Spleen (tissue), 7 donors: ENCODE data around the gene SLC10A1.

Source experiments
- POLR2A ChIP-seq, 3 donors: fragments of 450-650 bp; IDR thresholded peaks; one replicate each; pipeline ENCODE4 v1.5.1; 2017; ENCODE audit warnings: antibody characterized with exemption in 3 of 3, mild to moderate bottlenecking in 1 of 3
- POLR2AphosphoS5 ChIP-seq, 3 donors: sonication (generic); formaldehyde crosslinking; IDR thresholded peaks; one replicate each; pipeline ENCODE4 v1.5.1; 2017; ENCODE audit warnings: antibody characterized with exemption in 3 of 3
- TF ChIP-seq, protein P1 (sequence below), 11 experiments: fragments of 200-600 bp in 7 of 11; fragments of 450-650 bp in 4 of 11; sonication (generic) in 4 of 11; IDR thresholded peaks in 8 of 11; conservative IDR thresholded peaks in 3 of 11; 1 replicate in 7 of 11; 2 replicates in 4 of 11; pipeline versions ENCODE4 v1.4.0 to v1.8.0; 2016 to 2021; ENCODE audit warnings: antibody characterized with exemption in 11 of 11, inconsistent platforms in 4 of 11, mild to moderate bottlenecking in 1 of 11
- donor health status: DM: no; HTN: no; CAD: no; lungs with moderate emphysema.
- donor health status: DM: no; HTN: no; CAD: no.
- donor health status: DM: no; HTN: no; CAD: no.

DNA sequence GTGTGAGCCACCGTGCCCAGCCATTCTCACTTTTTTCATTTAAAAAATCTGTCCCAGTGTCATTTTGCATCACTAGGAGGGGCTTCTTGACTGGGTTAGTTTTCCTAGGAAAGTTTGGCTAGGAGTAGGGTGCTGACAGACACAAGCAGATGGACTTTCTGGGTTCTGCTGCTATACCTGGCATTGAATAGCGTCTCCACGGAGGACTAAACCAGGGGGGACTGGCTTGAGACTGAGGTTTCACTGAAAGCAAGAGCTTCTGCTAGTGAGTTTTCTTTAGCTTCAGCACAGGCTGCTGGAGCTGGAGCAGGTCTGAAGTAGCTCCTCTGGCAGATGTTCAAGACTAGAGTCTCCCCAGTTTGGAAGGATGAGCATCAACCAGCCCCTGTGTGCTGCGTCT lies 1.4 kb downstream of the SLC10A1 start:
- TF ChIP-seq, protein P1, sequence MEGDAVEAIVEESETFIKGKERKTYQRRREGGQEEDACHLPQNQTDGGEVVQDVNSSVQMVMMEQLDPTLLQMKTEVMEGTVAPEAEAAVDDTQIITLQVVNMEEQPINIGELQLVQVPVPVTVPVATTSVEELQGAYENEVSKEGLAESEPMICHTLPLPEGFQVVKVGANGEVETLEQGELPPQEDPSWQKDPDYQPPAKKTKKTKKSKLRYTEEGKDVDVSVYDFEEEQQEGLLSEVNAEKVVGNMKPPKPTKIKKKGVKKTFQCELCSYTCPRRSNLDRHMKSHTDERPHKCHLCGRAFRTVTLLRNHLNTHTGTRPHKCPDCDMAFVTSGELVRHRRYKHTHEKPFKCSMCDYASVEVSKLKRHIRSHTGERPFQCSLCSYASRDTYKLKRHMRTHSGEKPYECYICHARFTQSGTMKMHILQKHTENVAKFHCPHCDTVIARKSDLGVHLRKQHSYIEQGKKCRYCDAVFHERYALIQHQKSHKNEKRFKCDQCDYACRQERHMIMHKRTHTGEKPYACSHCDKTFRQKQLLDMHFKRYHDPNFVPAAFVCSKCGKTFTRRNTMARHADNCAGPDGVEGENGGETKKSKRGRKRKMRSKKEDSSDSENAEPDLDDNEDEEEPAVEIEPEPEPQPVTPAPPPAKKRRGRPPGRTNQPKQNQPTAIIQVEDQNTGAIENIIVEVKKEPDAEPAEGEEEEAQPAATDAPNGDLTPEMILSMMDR (IDR thresholded peaks at IDR 0.05 in 8 of 11, conservative IDR thresholded peaks at IDR 0.05 in 3 of 11), result no peak
- no peak for TF ChIP-seq POLR2A (IDR thresholded peaks at IDR 0.05)
- TF ChIP-seq POLR2AphosphoS5 (IDR thresholded peaks at IDR 0.05), result no peak
